Measurements from ENCODE around the gene VAV3. TPM values are rescaled to one million over a fixed set of nuclear protein-coding genes. Genes with fewer than 3 reads are reported as not detected.

The VAV3 gene
- total and polyA plus RNA-seq, 3 donors from 2014 or later = 10.1 to 11.4 (median 11.3) TPM

GRCh38 chr1:107914119-107914765, 50.7 kb downstream of the VAV3 start:
- H3K4me1 ChIP-seq = no peaks in the 10 kb centered on the region
- no peak for TF ChIP-seq POLR2A (IDR thresholded peaks at IDR 0.05)
- TF ChIP-seq, protein P1, sequence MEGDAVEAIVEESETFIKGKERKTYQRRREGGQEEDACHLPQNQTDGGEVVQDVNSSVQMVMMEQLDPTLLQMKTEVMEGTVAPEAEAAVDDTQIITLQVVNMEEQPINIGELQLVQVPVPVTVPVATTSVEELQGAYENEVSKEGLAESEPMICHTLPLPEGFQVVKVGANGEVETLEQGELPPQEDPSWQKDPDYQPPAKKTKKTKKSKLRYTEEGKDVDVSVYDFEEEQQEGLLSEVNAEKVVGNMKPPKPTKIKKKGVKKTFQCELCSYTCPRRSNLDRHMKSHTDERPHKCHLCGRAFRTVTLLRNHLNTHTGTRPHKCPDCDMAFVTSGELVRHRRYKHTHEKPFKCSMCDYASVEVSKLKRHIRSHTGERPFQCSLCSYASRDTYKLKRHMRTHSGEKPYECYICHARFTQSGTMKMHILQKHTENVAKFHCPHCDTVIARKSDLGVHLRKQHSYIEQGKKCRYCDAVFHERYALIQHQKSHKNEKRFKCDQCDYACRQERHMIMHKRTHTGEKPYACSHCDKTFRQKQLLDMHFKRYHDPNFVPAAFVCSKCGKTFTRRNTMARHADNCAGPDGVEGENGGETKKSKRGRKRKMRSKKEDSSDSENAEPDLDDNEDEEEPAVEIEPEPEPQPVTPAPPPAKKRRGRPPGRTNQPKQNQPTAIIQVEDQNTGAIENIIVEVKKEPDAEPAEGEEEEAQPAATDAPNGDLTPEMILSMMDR (IDR thresholded peaks at IDR 0.05) = no peak
- H3K27ac ChIP-seq = no peak overlapping the region
- no peaks in the 10 kb centered on the region for H3K27me3 ChIP-seq
- H3K4me3 ChIP-seq = no peak overlapping the region
- H3K36me3 ChIP-seq (ENCODE audit: low read depth, missing control alignments) = no peaks in the 10 kb centered on the region
- no peak for DNase-seq
- 81 to 84% methylated on average over 7 of the region's 7 CpGs for WGBS, 2 donors
- no peaks in the 10 kb centered on the region for H3K9me3 ChIP-seq
- intact Hi-C loops (cut with DNase I; ENCODE audit: low total_unique reads) = no loop called here

- 87 to 90% methylated on average over 1 of the region's 1 CpG for WGBS, 2 donors
- no peak for DNase-seq
- Histone ChIP-seq H3K36me3 (ENCODE audit: low read depth, missing control alignments) (no peaks in the 10 kb centered on the region), H3K27ac (no peak overlapping the region), H3K4me1 (no peaks in the 10 kb centered on the region), H3K27me3 (no peaks in the 10 kb centered on the region), H3K9me3 (no peaks in the 10 kb centered on the region), H3K4me3 (no peak overlapping the region)
- intact Hi-C loops (cut with DNase I; ENCODE audit: low total_unique reads) = no loop called here
- no peak for TF ChIP-seq POLR2A (IDR thresholded peaks at IDR 0.05)
- TF ChIP-seq, protein P1 (IDR thresholded peaks at IDR 0.05) = no peak
Observed at GRCh38 chr1:107912656-107913055, 52.3 kb downstream of the VAV3 start.

GRCh38 chr1:107900090-107900945, 64.7 kb downstream of the VAV3 start:
- no peaks in the 10 kb centered on the region for H3K4me1 ChIP-seq
- 70% methylated on average over 6 of the region's 6 CpGs for WGBS, 2 donors
- H3K4me3 ChIP-seq = no peak overlapping the region
- no peaks in the 10 kb centered on the region for H3K9me3 ChIP-seq
- intact Hi-C loops (cut with DNase I; ENCODE audit: low total_unique reads) = no loop called here
- DNase-seq = no peak
- H3K36me3 ChIP-seq (ENCODE audit: low read depth, missing control alignments) = no peaks in the 10 kb centered on the region
- H3K27ac ChIP-seq = no peak overlapping the region
- no peak for TF ChIP-seq POLR2A (IDR thresholded peaks at IDR 0.05)
- TF ChIP-seq, protein P1 (IDR thresholded peaks at IDR 0.05) = no peak
- H3K27me3 ChIP-seq = no peaks in the 10 kb centered on the region

DNA sequence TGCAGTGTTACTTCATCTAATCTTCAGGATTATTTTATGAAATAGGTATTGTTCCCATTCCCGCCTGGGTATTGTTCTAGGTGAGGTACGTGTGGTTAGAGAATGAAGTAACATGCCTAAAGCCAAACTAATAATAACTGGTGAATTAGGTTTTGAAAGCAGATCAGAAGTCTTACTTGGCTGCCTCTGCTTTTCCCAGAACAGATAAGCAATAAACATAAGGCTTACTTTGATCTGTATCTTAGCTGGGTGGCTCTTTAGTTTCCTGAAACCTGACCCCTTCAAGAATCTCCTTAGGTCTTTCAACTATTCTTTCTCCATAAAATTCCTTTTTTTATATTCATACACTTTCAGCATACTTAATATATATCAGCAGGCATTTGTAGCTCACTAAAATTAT, 65.3 kb downstream of the VAV3 start:
- Histone ChIP-seq H3K27me3 (no peaks in the 10 kb centered on the region), H3K4me3 (no peak overlapping the region), H3K27ac (no peak overlapping the region), H3K36me3 (ENCODE audit: low read depth, missing control alignments) (no peaks in the 10 kb centered on the region), H3K9me3 (no peaks in the 10 kb centered on the region), H3K4me1 (no peaks in the 10 kb centered on the region)
- DNase-seq = no peak
- WGBS, 2 donors = 66 to 84% methylated on average over 2 of the region's 2 CpGs
- no peak for TF ChIP-seq POLR2A (IDR thresholded peaks at IDR 0.05)
- TF ChIP-seq, protein P1 (IDR thresholded peaks at IDR 0.05) = no peak
- intact Hi-C loops (cut with DNase I; ENCODE audit: low total_unique reads) = no loop called here
